ENCODE data around the gene AKR7A2. TPM values are rescaled to one million over a fixed set of nuclear protein-coding genes. Genes with fewer than 3 reads are reported as not detected.
"Not testable (repeated sequence)": the region's sequence is repeated elsewhere in the genome, so short reads cannot be mapped to it uniquely, and the experiment has no call there.

The AKR7A2 gene
- polyA plus RNA-seq, 1 experiment = 47.5 TPM

GRCh38 chr1:19257178-19257914, 54.6 kb downstream of the AKR7A2 start:
- DNase-seq (ENCODE audit: low read depth, low spot score) = no peak
- TF ChIP-seq CTCF (IDR thresholded peaks at IDR 0.05; ENCODE audit: low read depth, low read length) = no peak
- CTCF ChIA-PET = no interaction called here
- Histone ChIP-seq H3K4me3 (ENCODE audit: low read depth, low read length) (no peak overlapping the region), H3K27ac (ENCODE audit: low read depth, low read length) (no peak overlapping the region), H3K27me3 (ENCODE audit: control insufficient read depth, insufficient read depth, low read length) (no peaks in the 10 kb centered on the region), H3K9me3 (ENCODE audit: control insufficient read depth, insufficient read depth, low read length) (no peaks in the 10 kb centered on the region)
- POLR2A ChIA-PET = interaction anchor here (1.2 kb wide), 1 partner anchor 55 kb away, joined by 4 read pairs; the partner anchor contains the start of genes AKR7A2 and SLC66A1

- H3K27ac ChIP-seq (ENCODE audit: low read depth, low read length); H3K9me3 ChIP-seq (ENCODE audit: control insufficient read depth, insufficient read depth, low read length); POLR2A ChIA-PET; CTCF ChIA-PET; H3K27me3 ChIP-seq (ENCODE audit: control insufficient read depth, insufficient read depth, low read length); DNase-seq (ENCODE audit: low read depth, low spot score); H3K4me3 ChIP-seq (ENCODE audit: low read depth, low read length): not testable (repeated sequence)
These were observed 55.6 kb downstream of the AKR7A2 start for GRCh38 chr1:19256301-19256700.

GRCh38 chr1:19255288-19255687, 56.7 kb downstream of the AKR7A2 start:
- Histone ChIP-seq H3K27me3 (ENCODE audit: control insufficient read depth, insufficient read depth, low read length) (no peaks in the 10 kb centered on the region), H3K9me3 (ENCODE audit: control insufficient read depth, insufficient read depth, low read length) (peaks cover 3% of the 10 kb centered on the region; the same call in 1 of the 2 replicates), H3K27ac (ENCODE audit: low read depth, low read length) (no peak overlapping the region), H3K4me3 (ENCODE audit: low read depth, low read length) (no peak overlapping the region)
- no peak for TF ChIP-seq CTCF (IDR thresholded peaks at IDR 0.05; ENCODE audit: low read depth, low read length)
- ChIA-PET CTCF (interaction anchor here (1.2 to 1.5 kb wide), 3 partner anchors 15 to 406 kb away, joined by 3 to 5 read pairs (median 4); no protein-coding TSS in a partner anchor), POLR2A (interaction anchor here (0.7 kb wide), 1 partner anchor 14 kb away, joined by 4 read pairs; no protein-coding TSS in a partner anchor)
- no peak for DNase-seq (ENCODE audit: low read depth, low spot score)

- CTCF ChIA-PET = interaction anchor here (1.2 to 1.5 kb wide), 3 partner anchors 14 to 407 kb away, joined by 3 to 5 read pairs (median 4); no protein-coding TSS in a partner anchor
- no peak overlapping the region for H3K27ac ChIP-seq (ENCODE audit: low read depth, low read length)
These were observed 57.5 kb downstream of the AKR7A2 start for GRCh38 chr1:19254416-19254815.

More at GRCh38 chr1:19254416-19254815, 57.5 kb downstream of the AKR7A2 start:
- Histone ChIP-seq H3K9me3 (ENCODE audit: control insufficient read depth, insufficient read depth, low read length) (peaks cover 3% of the 10 kb centered on the region; the same call in 1 of the 2 replicates), H3K27me3 (ENCODE audit: control insufficient read depth, insufficient read depth, low read length) (no peaks in the 10 kb centered on the region), H3K4me3 (ENCODE audit: low read depth, low read length) (no peak overlapping the region)
- no peak for TF ChIP-seq CTCF (IDR thresholded peaks at IDR 0.05; ENCODE audit: low read depth, low read length)
- POLR2A ChIA-PET = no interaction called here
- DNase-seq (ENCODE audit: low read depth, low spot score) = no peak

Small RNAs within 50 kb of the gene (small RNA-seq; reads per million reads assigned to genes)
- gene RNU6-1099P (ENCODE audit: insufficient read length, low read depth) = not detected

Other genes with a start within 250 kb of the AKR7A2 start
- 91.9 and 152 TPM in 2 replicates for gene UBR4, start 101.9 kb downstream of the AKR7A2 start, polyA plus RNA-seq (2011; rRNA removed)
- gene EMC1, start 60.6 kb downstream of the AKR7A2 start, polyA plus RNA-seq (2011; rRNA removed) = 49.0 and 68.7 TPM in 2 replicates
- 29.0 and 30.8 TPM in 2 replicates for gene MRTO4, start 60.3 kb downstream of the AKR7A2 start, polyA plus RNA-seq (2011; rRNA removed)
- 0.19 and 0.46 TPM in 2 replicates for gene AKR7A3, start 23.4 kb downstream of the AKR7A2 start, polyA plus RNA-seq (2011; rRNA removed)
- gene SLC66A1, start 182 bp upstream of the AKR7A2 start, polyA plus RNA-seq (2011; rRNA removed) = 11.5 and 16.3 TPM in 2 replicates
- gene CAPZB, start 173.4 kb upstream of the AKR7A2 start, polyA plus RNA-seq (2011; rRNA removed) = 292 and 312 TPM in 2 replicates